Measurements from ENCODE around the gene MTFR1L.

MTFR1L gene

DNA sequence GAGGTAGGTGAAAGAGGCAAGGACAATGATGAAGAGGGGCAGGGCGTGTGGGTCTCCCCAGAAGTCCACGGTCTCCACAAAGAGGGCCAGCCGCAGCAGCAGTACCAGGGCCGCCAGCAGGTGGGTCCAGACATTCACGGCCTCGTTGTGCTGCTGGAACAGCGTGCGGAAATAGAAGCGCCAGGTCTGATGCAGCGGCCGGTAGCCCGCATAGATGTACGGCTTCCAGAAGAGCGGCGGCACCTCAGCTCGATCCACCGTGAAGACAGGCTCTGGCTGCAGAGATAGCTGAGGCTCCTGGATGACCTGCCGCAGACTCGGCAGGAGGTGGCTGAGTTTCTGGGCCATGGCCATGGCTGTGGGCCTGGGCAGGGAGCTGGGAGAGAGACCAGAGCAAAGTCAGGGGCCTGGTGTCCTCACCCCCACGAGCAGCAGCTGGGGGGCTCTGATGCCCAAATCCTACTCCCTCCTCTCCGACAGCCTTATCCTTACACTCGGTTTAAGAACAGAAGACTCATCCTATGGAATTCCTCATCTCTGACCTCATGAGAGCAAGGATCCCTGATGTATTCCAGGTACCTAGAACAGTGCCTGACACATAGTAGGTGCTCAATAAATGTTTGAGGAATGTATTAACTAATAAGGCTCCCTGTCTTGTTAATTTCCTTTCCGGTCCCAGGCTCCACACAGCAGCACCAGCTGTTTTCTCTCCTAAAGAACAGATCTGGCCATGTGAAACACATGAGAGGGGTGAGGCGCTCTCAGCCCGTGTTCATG is 43.9 kb downstream of the MTFR1L start:
- no peak for DNase-seq

DNA sequence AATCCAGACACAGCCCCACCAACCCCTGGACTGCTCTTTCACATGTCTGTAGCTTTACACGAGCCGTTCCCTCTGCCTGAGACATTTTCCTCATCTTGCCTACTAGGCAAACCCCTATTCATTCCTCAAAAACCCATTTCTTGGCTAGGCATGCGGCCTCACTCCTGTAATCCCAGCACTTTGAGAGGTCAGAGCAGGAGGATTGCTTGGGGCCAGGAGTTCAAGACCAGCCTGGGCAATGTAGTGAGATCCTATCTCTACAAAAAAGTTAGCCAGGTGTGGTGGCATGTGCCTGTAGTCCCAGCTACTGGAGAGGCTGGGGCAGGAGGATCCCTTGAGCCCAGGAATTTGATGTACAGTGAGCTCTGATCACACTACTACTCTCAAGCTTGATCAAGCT is 44.7 kb downstream of the MTFR1L start:
- DNase-seq = no peak

DNA sequence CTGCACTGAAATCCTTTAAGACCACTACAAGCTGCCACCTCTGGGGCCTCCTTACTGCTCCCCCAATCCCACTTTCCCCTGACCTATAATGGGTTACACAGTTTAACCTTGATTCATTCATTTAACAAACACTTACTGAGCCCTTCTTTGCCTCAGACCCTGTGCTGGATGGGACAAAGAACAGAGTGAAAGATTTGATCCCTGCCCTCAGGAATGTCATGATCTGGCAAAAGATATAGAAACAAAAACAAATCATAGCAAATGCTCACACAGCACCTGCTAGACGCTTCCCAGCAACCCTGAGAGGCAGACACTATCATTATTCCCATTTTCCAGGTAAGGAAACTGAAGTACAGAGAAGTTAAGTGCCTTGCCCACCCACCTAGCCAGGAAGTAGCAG is 46.5 kb downstream of the MTFR1L start:
- no peak for DNase-seq

DNA sequence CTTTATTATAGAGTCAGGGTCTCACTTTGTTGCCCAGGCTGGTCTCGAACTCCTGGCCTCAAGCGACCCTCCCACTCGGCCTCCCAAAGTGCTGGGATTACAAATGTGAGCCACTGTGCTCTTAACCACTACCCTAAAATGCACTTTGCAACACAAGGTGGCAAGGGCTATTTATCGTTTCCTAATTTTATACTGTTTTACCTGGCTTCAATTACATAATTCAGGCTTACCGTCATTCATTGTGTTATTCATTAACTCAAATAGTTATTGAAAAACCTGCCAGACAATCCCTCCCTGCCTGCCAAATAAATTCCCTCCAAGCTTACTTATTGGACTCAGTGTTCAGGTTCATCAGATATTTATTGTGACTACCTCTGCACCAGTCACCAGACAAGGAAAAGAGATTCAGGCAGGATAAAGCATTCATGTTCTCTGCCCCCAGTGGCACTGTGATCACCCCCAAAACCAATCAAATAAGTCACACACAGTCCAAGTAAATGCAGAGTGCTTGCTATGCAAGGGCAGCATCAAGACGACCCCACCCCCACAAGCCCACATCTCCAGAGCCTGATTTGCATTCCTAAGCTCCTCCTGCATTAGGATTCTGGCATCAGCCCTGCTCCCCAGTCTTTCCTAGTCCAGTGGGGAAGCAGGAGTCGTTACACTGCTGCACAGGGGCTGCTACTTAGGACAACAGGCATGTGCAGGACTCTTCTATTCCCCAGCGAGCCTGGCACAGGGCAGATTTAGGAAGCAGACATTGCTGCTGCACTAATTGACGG is 47.6 kb downstream of the MTFR1L start:
- no peak for DNase-seq

DNA sequence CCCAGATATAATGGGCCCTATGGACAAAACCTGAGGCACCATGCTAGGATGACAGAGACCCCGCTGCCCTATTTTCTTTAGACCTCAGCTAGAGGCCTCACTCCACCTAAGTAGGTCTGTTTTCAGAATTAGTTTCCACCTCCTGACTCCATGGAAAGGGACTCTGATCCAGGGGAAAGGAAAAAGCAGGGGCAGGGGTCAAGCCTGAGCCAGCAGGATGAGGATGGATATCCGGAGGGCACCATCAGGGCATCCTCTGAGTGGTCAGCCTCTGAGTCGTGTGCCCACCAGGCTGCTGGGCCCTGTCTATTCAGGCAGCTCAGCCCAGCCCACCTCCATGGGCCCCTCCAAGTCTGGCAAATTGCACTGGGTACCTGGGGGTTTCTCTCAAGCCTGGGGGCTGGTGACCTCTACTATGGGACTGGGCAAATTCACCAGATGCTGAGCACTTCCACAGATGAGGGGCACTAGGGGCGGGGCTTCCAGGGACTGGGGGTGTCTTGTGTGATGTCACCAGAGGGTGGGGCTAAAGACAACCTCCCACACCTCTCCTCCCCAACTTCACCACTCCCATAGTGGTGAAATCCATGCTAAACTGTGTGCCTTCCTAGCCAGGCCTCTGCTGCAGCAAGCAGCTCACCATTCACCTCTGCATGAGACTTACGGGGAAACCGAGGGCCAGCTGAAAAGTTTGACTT is 50.3 kb downstream of the MTFR1L start:
- no peak for DNase-seq

DNA sequence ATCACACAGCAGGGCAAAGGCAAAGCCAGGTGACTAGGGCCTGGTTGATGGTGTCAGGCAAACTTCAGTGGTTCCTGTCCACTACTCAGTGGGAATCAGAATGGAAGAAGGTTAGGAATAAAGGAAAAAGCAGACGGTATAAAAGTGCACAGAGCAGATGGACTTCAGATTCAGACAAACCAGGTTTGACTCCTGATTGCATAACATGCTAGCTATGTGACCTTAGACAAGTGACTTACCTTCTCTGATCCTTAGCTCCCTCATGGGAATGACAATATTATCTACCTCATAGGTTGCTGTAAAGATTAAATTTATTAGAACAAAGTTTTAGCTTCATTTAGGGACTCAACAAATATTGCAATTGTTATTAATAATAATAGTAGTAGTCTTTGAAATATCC is 50.9 kb downstream of the MTFR1L start:
- DNase-seq = no peak

DNA sequence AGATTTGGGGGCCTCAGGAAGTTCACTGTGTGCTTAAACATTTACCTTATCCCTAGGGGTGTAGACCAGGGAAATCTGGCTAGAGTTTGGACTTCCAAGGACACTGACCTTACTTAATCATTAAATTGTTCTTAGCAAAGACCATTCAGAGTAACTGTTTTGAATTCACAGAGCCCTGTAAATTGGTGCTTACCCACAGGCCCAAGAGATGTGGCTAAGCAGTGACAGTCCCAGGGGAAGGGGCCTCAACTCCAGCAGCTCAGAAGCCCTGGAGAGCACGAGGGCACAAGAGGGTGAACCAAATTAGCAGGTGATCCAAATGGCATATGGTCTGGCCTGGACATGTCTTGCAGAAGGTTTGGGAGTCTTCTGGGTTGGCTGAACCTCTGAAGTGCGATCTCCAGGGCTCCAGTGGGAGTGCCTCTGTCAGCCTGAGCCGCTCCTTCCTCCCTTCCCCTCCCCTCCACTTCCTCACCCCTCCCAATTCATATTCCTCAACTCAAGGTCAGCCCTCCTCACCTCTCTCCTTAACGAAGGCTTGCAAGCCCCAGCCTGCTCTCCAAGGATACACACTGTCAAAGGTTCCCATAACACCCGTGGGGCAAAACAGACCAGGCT is 51.4 kb downstream of the MTFR1L start:
- DNase-seq = no peak

DNA sequence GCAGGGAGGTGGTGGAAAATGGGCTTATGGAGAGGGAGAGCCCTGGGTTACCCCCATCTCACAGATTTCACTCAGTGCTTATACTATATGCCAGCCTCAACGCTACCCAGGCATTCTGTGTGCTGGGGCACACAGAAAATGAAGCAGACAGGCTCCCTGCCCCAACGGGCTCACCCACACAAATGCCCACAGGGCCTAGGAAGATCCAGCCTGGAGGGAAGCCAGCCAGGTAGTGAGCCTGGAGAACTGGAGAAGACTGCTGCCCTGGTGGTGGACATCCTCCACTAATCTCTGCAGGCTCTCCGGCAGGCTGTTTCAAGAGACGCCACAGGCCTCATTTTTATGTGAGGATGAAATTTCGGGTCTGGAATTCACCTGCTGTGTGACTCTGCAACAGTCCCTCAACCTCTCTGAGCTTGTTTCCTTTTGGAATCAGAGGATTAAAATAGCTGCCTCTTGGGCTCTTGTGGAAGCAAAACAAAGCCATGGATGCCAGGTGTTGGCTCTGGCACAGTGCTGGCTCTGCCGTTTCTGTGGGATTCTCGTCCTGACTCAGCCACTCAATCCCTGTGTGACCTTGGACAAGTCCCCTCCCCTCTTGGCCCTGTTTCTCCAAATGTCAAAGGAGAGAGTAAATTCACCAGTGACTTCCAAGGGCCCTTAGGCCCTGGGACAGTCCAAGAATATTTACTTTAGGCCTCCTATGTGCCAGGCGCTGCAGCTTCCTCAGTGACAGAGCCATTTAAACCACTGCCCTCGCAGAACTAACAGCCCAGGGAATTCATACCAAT is 52.1 kb downstream of the MTFR1L start:
- no peak for DNase-seq

DNA sequence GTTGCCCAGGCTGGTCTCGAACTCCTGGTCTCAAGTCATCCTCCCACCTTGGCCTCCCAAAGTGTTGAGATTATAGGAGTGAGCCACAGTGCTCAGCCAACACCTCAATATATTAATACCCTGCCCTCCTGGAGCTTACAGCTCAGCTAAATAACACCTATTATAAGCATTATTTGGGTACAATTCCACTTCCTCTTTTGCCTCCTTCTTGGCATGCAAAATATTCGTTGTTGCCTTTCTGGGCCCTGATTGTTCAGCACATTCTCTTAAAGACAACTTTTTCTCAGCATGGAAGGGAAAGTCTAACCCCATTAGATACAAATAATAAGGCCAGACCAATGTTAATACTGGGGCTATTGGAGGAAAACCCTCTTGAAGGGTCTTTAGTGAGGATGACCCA is 53.0 kb downstream of the MTFR1L start:
- DNase-seq = no peak

DNA sequence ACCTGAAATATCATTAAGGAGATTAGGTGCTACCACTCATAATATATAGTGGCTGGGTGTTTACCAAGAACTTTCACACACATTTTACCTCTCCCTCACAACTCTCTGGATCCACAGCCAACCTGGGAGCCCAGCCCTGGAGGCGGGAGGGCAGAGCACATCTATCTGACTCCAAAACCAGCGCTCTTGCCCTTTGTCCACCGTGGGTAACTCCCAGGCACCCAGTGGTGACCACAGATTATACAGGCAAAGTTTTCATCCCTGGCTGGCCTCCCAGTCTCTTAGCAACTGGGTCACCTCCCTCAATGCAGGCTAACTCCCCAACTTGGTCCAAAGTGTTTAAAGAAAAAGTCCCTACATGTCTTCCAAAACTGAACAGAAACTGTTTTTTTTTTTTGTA is 53.4 kb downstream of the MTFR1L start:
- DNase-seq = no peak

DNA sequence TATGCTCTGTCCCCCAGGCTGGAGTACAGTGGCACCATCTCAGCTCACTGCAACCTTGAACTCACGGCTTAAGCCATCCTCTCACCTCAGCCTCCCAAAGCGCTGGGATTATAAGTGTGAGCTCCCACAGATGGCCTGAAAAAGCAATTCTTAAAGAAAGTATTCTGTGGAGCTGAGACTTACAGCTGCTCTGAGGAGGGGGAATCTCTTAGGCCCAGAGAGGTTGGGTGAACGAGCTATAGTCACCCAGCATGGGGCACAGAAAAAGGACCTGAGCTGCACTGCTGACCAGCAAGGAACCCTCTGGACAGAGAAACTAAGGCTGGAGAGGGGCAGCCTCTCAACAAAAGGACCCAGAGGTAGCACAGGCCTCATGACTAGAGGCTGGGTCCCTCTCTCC is 54.5 kb downstream of the MTFR1L start:
- DNase-seq = no peak

DNA sequence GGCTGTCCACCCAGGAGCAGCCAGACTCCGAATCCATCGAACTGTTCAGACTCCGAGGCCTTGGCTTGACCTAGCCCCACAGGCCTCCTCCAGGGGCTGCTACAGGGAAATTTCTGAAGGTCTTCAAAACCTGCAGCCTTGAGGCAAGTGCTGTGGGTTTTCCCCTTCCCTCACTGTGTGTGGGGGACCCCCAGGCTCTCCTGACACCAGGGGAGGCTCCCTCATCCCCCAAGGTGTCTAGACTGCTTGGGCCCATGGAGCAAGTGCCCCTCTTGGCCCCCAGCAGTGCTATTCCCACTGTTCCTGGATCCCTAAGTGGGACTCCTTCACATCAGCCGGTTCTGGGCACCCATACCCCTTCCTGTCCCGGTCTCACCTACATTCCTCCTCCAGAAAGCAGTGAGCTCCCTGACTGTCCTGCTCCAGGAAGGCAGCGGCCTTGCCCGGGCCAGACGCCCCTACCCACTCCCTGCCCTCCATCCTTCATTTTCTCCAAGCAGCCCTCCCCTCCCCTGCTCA is 54.9 kb downstream of the MTFR1L start:
- DNase-seq = no peak

DNA sequence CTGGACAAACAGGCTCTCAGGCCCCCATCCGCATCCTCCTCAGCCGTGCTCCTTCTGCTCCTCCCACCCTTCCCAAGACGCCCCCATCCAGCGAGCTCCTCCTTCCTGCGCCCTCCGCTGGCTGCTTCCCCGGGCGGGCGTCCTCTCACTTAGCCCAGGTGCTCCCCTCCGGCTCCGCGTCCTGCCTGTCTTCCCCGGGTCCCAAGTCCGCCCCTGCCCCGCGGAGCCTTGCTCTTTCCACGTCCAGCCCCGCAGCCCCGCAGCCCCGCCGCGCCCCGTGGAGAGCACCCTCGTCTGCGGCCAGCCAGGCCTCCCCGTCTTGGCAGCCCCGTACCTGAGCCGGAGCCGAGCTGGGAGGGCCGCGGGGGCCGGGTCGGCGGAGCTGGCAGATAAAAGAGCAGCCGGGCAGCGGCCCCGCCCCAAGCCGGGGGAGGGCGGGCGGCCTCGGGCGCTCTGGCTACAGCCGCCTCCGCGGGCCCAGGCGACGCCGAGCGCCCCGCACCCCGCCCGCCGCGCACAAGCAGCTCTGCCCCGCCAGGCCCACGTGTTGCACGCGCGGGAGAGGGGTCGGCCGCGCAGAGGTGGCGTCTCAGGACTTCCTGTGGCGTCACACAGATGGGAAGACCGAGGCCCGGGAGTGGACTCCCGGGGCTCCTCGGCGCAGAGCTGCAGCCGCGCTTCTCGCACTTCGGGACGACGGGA is 55.6 kb downstream of the MTFR1L start, which contains the start of gene PAQR7:
PAQR7 (minus strand) TSS at position 555 of the 702 bp plus-strand sequence. CDS start 11,869 bp downstream, outside the sequence.
- DNase-seq = peak; percentile 87

DNA sequence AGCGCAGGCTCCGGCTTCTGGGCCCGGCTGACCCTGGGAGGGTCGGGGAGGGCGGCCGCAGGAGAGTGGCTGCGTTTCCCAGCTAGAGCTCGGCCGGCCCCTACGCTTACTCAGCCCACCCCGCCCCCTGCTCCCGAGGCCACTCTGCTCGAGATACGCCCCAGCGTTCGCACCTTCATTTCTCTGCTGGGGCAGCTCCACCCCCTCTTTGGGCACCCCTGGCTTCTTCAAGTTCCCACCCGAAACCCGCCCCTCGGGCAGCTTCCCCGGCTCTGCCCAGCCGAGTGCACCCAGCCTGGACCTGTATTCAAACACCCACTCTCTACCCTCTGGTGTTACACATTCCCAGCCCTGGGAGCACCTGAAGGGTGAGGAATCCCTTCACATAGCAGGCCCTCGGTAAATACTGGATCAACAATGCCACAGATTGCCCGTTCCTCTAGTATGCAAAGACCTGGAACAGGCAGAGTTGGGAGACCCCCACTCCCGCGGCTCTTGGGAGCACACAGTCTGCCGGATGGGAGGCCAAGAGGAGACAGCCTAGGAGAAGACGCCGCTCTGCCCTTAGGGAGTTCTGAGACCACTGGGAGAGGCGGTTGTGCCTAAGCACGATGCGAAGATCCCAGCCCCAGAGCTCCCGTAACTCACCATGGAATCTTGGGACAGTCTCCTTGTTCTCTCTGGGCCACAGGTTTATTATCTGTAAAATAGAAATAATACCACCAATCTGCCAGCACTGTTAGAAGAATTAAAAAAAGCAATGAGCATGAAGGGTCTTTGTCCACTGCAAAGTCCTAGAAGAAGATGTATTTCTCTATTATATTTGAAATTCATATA is 56.3 kb downstream of the MTFR1L start:
- no peak for DNase-seq

DNA sequence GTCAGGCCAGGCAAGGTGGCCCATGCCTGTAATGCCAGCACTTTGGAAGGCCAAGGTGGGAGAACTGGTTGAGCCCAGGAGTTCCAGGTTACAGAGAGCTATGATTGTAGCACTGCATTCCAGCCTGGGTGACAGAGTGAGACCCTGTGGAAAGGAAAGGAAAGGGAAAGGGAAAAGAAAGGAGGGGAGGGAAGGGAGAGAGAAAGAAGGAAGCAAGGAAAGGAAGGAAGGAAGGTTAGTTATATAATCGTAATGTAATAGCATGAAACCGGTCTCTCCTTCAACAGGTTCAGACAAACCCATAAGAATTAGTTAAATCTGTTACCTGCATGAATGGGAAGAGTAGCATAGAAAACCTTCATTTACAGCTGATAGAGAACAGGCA is 56.9 kb downstream of the MTFR1L start:
- no peak for DNase-seq

DNA sequence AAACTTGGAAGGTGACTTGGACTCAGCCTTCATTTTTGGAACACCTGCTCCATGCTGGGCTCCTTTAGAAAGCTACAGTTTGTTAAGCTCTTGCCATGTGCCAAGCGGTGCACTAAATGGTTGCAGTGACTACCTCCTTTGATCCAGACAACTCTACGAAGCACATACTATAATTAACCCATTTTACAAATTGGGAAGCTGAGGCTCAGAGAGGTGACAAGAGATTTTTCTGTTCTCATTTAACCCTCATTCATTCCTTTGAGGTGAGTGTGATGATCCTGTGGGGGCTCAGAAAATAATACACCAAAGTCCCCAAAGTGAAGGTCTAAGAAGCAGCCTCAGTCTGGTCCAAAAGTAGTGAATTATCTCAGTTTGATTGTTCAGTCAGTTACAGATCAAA is 57.4 kb downstream of the MTFR1L start:
- DNase-seq = no peak

DNA sequence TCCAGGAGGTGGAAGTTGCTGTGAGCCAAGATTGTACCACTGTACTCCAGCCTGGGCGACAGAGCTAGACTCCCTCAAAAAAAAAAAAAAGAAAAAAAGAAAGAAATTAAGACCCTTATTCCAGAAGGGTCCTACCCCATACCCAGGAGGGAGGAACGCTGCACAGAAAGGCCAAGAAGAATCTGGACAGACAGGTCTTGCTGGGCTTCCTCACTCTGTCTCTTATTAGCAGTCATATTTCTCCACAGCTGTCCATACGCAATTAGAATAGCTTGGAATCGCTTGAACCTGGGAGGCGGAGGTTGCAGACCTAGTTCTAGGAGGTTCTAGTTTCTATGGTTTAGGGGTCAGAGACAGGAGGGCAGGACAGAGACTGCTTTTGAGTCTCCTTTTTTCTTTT is 58.9 kb downstream of the MTFR1L start:
- no peak for DNase-seq

DNA sequence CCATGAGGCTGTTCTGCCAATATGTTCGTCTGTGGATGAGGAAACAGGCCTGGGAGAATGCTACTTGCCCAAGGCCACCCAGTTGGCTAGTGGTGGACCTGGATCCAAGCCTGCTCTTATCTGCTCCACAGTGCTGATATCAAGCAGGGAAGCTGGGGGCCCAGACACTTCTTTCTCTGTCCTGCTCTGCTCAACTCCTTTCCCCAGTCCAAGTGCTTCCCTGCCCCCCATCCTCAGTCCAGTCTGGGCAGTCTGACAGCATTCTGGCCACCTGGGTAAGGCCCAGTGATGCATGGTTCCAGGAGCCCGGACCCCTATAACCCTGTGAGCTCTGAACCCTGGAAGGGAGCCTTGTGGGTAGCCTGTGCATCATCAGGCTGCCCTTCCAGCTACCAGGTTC is 59.9 kb downstream of the MTFR1L start:
- DNase-seq = no peak

DNA sequence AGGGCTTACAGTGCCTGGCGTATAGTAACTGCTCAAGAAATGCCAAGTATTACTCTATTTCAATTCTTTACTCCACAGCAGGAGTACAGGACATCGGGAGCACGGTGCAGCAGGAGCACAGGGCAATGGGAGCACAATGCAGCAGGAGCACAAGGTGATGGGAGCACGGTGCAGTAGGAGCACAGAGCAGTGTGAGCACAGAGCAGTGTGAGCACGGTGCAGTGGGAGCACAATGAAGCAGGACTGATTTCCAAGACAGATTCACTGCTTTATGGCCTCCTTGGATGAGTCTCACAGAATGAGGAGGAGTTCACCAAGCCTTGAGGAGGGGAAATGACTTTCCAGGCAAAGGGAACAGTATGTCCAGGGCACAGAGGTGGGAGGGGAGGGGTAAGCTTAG is 60.8 kb downstream of the MTFR1L start:
- no peak for DNase-seq

DNA sequence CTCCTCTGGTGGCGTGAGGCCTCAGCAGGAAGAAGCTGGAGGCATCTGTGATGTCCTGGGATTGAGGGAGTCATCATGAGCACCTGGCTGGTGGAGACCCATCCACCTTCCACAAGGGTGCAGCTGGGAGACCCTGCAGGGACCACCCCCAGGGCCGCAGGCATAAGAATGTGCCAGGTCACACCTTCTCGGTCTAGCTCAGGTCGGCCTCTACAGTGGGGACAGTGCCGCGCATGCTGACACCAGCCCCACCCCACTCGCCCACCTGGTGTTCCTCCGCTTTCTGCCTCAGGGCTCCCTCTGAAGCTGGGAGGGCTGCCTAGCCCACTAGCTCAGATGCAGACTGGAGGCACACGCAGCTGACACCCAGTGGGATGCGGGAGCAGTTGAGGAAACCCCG is 61.5 kb downstream of the MTFR1L start:
- no peak for DNase-seq

All from fibroblast of skin of right biceps (primary cell).